Adipose tissue (tissue), 3 donors: ENCODE measurements around the gene GDF2. TPM values are rescaled to one million over a fixed set of nuclear protein-coding genes. Genes with fewer than 3 reads are reported as not detected.

Experiments
- H3K27ac ChIP-seq: one replicate; pipeline ENCODE4 v1.5.1; 2013; ENCODE audit warnings: low read depth, low read length
- WGBS, 3 donors: extraction: QIAGEN DNeasy Blood & Tissue Kit; methylation state at CpG; one replicate each; pipeline ENCODE4 v1.1.7; 2013; 5-methylcytosine and 5-hydroxymethylcytosine counted together
- polyA plus RNA-seq, 3 donors: library from polyadenylated mRNA; stranded (reverse); fragments of 200-250 nt; gene quantifications; one replicate each; pipeline ENCODE4 v1.2.3, GENCODE V29; 2013
- donor health status: healthy with polysubstance abuse.
- donor health status: Bipolar disorder and iron deficiency.
- donor health status: healthy.

Gene GDF2
- not detected for polyA plus RNA-seq

GRCh38 chr10:47322300-47323061, at the start of gene GDF2:
GDF2 (plus strand) TSS chr10:47322454; CDS start chr10:47322669, 215 bp downstream.
- H3K27ac ChIP-seq, result no peak within 1 kb of the TSS
- WGBS, 3 donors, result 78 to 85% (median 84%) methylated on average over 35 of the region's 35 CpGs

- WGBS, 3 donors, result 66 to 88% (median 78%) methylated on average over 2 of the region's 2 CpGs
- H3K27ac ChIP-seq, result no peak overlapping the region
These were observed 46.2 kb upstream of the GDF2 start for GRCh38 chr10:47276071-47276470.

GRCh38 chr10:47276576-47277351, 45.5 kb upstream of the GDF2 start:
- no peak overlapping the region for H3K27ac ChIP-seq
- WGBS, 3 donors, result 85 to 90% (median 86%) methylated on average over 11 of the region's 11 CpGs

- 66 to 73% (median 66%) methylated on average over 4 to 7 of the region's 7 CpGs for WGBS, 3 donors
These were observed 44.7 kb upstream of the GDF2 start for GRCh38 chr10:47277352-47278151.

GRCh38 chr10:47278152-47278473, 44.1 kb upstream of the GDF2 start:
- no peak overlapping the region for H3K27ac ChIP-seq
- 89 to 92% (median 92%) methylated on average over 15 of the region's 15 CpGs for WGBS, 3 donors

More at GRCh38 chr10:47277352-47278151, 44.7 kb upstream of the GDF2 start:
- no peak overlapping the region for H3K27ac ChIP-seq

- WGBS, 3 donors, result 84 to 90% (median 86%) methylated on average over 3 of the region's 3 CpGs
- H3K27ac ChIP-seq, result no peak overlapping the region
These were observed 43.5 kb upstream of the GDF2 start for GRCh38 chr10:47278720-47279119.

GRCh38 chr10:47279276-47279675, 43.0 kb upstream of the GDF2 start:
- WGBS, 3 donors, result 84 to 91% (median 86%) methylated on average over 2 of the region's 2 CpGs
- no peak overlapping the region for H3K27ac ChIP-seq

GRCh38 chr10:47282005-47282656, 40.1 kb upstream of the GDF2 start:
- 83 to 88% (median 86%) methylated on average over 6 of the region's 6 CpGs for WGBS, 3 donors
- H3K27ac ChIP-seq, result no peak overlapping the region

GRCh38 chr10:47282657-47283018, 39.6 kb upstream of the GDF2 start:
- 74 to 93% (median 90%) methylated on average over 6 of the region's 6 CpGs for WGBS, 3 donors

GRCh38 chr10:47283101-47283630, 39.1 kb upstream of the GDF2 start:
- WGBS, 3 donors, result 82 to 90% (median 88%) methylated on average over 9 of the region's 9 CpGs
- no peak overlapping the region for H3K27ac ChIP-seq

More at GRCh38 chr10:47282657-47283018, 39.6 kb upstream of the GDF2 start:
- no peak overlapping the region for H3K27ac ChIP-seq

- H3K27ac ChIP-seq, result no peak overlapping the region
These were observed 38.4 kb upstream of the GDF2 start for GRCh38 chr10:47283848-47284247.

- H3K27ac ChIP-seq, result no peak overlapping the region
- WGBS, 3 donors, result 71 to 76% (median 73%) methylated on average over 8 of the region's 8 CpGs
These were observed 36.7 kb upstream of the GDF2 start for GRCh38 chr10:47285381-47286115.

- 56 to 94% (median 90%) methylated on average over 4 of the region's 4 CpGs for WGBS, 3 donors
These were observed 36.1 kb upstream of the GDF2 start for GRCh38 chr10:47286116-47286505.

GRCh38 chr10:47286591-47287315, 35.5 kb upstream of the GDF2 start:
- no peak overlapping the region for H3K27ac ChIP-seq
- 67 to 93% (median 84%) methylated on average over 4 of the region's 4 CpGs for WGBS, 3 donors

More at GRCh38 chr10:47286116-47286505, 36.1 kb upstream of the GDF2 start:
- no peak overlapping the region for H3K27ac ChIP-seq

- H3K27ac ChIP-seq, result no peak overlapping the region
- WGBS, 3 donors, result 30 to 67% (median 61%) methylated on average over 12 of the region's 12 CpGs
These were observed 34.9 kb upstream of the GDF2 start for GRCh38 chr10:47287365-47287802.

- no peak overlapping the region for H3K27ac ChIP-seq
- WGBS, 3 donors, result 82 to 92% (median 91%) methylated on average over 6 of the region's 6 CpGs
These were observed 34.4 kb upstream of the GDF2 start for GRCh38 chr10:47287805-47288204.

- H3K27ac ChIP-seq, result no peak overlapping the region
- WGBS, 3 donors, result 87 to 94% (median 87%) methylated on average over 8 of the region's 8 CpGs
These were observed 34.0 kb upstream of the GDF2 start for GRCh38 chr10:47288236-47288635.
